ENCODE measurements around the gene ARL8B. TPM values are rescaled to one million over a fixed set of nuclear protein-coding genes. Genes with fewer than 3 reads are reported as not detected.
A peak's percentile ranks its signal among the peaks of the same experiment; 100 is the strongest.
"Not testable (repeated sequence)": the region's sequence is repeated elsewhere in the genome, so short reads cannot be mapped to it uniquely, and the experiment has no call there.

The ARL8B gene
- total RNA-seq, 8 experiments from 2014 or later, result 27.1 to 54.5 (median 36.8) TPM

DNA sequence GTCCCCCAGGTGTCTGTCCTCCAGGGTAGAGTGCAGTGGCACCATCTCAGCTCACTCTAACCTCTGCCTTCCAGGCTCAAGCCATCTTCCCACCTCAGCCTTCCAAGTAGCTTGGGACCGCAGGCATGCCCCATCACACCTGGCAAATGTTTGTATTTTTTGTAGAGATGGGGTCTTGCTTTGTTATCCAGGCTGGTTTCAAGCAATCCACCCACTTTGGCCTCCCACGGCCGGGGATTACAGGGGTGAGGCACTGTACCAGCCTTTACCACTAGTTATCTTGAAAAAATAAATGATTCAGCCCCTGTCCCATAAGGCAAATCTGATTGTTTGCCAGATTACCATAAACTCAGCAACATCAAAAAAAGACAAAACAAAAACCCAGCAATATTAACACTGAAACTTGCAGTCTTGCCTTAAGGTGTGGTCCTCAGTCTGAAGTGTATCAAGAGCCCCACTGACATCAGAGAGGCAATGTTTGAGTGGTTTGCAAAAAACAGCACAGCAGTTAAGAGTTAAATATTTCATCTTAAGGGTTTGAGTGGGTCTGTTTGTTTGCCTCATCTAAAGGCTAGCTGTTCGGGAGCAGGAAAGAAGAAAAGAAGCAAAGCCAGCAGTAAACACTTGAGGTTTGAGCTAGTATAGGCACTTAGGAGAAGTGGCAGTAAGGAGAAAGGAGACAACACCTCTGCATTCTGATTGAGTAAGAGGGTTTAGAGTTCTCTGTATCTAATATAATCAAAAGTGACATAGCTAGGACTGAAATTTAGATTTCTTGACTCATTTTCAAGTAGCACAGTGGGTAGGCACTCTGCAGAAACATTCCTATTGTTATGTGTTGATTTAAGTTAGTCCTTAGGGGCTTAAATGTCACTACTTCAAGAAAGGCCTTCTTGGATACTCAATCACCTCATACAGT lies 39.1 kb downstream of the ARL8B start:
- in situ Hi-C loops (cut with MboI; ENCODE audit: low pct_unique_long_range_greater_than_20kb in 2 of 9, low sequenced_read_pairs in 9 of 9, unreplicated experiment in 9 of 9), result no loop called here
- ATAC-seq (replicated peaks in 6 of 8), result peak in 4 of 8 experiments; percentile 3 to 83 (median 50)
- 0 to 100% (median 61%) methylated on average over 1 to 4 of the region's 4 CpGs; no CpG with 5 or more reads in 2 of the 10 experiments for WGBS, 10 experiments
- Histone ChIP-seq H3K4me1 (replicated peaks in 1 of 2) (peaks cover 0 to 9% of the 10 kb centered on the region in 2 donors), H3K27ac (no peak overlapping the region), H3K4me3 (no peak overlapping the region)

DNA sequence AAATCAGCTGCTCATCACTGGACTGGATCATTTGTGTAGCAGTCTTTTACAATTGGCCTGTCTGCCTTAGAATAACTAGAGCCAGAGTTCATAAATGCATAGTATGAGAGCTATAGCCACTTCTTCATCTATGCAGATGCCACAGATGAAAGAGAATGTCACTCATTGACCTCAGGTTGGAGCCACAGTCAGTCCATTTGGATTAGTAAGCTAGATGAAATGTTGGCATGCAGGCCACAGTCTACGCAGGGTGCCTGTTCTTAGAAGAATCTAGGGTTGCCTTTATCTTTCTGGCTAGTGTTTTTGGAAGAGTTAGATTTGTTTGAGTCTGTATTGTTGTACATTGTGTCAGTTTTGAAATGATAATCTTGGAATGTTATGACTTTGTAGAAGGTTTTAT lies 40.0 kb downstream of the ARL8B start:
- Histone ChIP-seq H3K27ac (no peak overlapping the region), H3K4me3 (no peak overlapping the region), H3K4me1 (replicated peaks in 1 of 2) (peaks cover 0 to 9% of the 10 kb centered on the region in 2 donors)
- WGBS, 10 experiments, result 83 to 100% (median 86%) methylated on average over 1 of the region's 1 CpG; no CpG with 5 or more reads in 5 of the 10 experiments
- peak in 3 of 8 experiments; percentile 15 to 42 (median 30) for ATAC-seq (replicated peaks in 6 of 8)
- in situ Hi-C loops (cut with MboI; ENCODE audit: low pct_unique_long_range_greater_than_20kb in 2 of 9, low sequenced_read_pairs in 9 of 9, unreplicated experiment in 9 of 9), result no loop called here

DNA sequence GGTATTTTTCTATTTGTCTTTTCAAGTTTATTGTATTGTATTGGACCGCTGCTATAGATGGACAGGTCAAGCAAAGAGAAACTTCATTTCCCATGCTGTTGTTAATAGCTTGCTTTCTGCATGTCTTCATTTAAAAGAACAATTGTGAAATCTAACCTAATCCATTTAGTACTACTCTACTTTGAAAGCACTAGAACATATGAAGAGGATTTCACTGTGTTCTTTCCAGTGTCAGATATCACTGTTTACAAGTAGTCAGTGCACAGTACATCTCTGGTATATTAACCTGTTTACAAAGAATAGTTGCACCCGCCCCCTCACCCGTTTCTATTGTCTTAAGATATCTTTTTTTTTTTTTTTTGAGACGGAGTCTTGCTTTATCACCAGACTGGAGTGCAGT lies 43.6 kb downstream of the ARL8B start:
- Histone ChIP-seq H3K27ac (no peak overlapping the region), H3K4me3 (no peak overlapping the region), H3K4me1 (replicated peaks in 1 of 2) (peaks cover 0 to 9% of the 10 kb centered on the region in 2 donors)
- ATAC-seq (replicated peaks in 6 of 8), result no peak
- 80 to 94% (median 90%) methylated on average over 1 to 4 of the region's 4 CpGs; no CpG with 5 or more reads in 1 of the 10 experiments for WGBS, 10 experiments
- in situ Hi-C loops (cut with MboI; ENCODE audit: low pct_unique_long_range_greater_than_20kb in 2 of 9, low sequenced_read_pairs in 9 of 9, unreplicated experiment in 9 of 9), result no loop called here

DNA sequence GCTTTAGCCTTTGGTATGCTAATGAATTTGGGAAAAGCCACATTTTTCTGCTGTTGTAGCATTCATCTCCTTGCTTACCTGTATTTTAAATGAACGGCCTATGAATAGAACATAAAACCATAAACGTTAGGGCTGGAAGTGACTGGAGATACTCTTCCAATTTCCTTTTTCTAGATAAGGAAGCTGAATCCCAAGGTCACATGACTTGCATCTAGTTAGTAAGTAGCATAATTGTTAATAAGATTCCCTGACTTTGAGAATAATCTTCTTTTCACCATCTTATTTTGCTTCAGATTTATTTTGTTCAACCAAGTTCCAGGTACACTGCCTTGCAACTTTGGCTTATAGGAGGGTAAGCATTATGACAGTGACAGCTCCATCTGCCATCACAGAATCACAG lies 44.8 kb downstream of the ARL8B start:
- WGBS, 10 experiments, result 82 to 100% (median 90%) methylated on average over 1 to 2 of the region's 2 CpGs; no CpG with 5 or more reads in 1 of the 10 experiments
- Histone ChIP-seq H3K4me3 (no peak overlapping the region), H3K4me1 (replicated peaks in 1 of 2) (peaks cover 0 to 3% of the 10 kb centered on the region in 2 donors), H3K27ac (no peak overlapping the region)
- in situ Hi-C loops (cut with MboI; ENCODE audit: low pct_unique_long_range_greater_than_20kb in 2 of 9, low sequenced_read_pairs in 9 of 9, unreplicated experiment in 9 of 9), result no loop called here
- no peak for ATAC-seq (replicated peaks in 6 of 8)

DNA sequence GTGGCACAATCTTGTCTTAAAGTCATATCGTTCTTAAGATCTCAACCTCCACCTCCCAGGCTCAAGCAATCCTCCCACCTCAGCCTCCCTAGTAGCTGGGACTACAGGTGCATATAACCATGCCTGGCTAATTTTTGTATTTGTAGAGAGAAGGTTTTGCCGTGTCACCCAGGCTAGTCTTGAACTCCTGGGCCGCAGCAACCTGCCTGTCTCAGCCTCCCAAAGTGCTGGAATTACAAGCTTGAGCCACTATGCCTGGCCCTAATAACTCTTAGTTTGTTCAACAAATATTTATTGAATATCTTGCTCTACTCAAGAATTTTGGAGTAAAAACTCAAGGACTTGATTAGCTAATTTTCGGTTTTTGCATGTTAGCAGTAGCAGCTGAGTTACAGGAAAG lies 46.0 kb downstream of the ARL8B start:
- WGBS, 10 experiments, result 86 to 100% (median 94%) methylated on average over 1 to 4 of the region's 4 CpGs; no CpG with 5 or more reads in 1 of the 10 experiments
- no peak for ATAC-seq (replicated peaks in 6 of 8)
- Histone ChIP-seq H3K4me1 (replicated peaks in 1 of 2) (no peaks in the 10 kb centered on the region), H3K27ac (no peak overlapping the region), H3K4me3 (no peak overlapping the region)
- in situ Hi-C loops (cut with MboI; ENCODE audit: low pct_unique_long_range_greater_than_20kb in 2 of 9, low sequenced_read_pairs in 9 of 9, unreplicated experiment in 9 of 9), result no loop called here

DNA sequence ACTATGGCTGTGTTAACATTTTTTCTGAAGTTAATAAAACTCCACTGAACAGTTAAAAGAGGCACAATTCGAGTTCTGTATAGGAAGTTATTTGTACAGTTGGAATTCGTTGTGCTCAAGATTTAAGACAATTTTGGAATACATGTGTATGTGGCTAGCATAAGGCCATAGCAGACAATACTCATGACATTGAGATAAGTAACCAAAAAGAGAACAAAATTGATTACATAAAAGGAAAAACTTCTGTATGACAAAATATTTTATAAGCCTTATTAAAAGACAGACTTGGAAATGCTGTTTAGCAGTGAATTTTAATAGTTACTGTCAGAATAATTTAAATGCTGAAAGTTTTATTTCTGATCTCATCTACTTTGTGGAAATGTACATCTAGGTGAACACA lies 47.7 kb downstream of the ARL8B start:
- no peak for ATAC-seq (replicated peaks in 6 of 8)
- no peak overlapping the region for H3K27ac ChIP-seq
- in situ Hi-C loops (cut with MboI; ENCODE audit: low pct_unique_long_range_greater_than_20kb in 2 of 9, low sequenced_read_pairs in 9 of 9, unreplicated experiment in 9 of 9), result no loop called here
- no peaks in the 10 kb centered on the region for H3K4me1 ChIP-seq (replicated peaks in 1 of 2)
- H3K4me3 ChIP-seq, result no peak overlapping the region
- 32 to 100% (median 78%) methylated on average over 1 to 2 of the region's 2 CpGs for WGBS, 10 experiments

DNA sequence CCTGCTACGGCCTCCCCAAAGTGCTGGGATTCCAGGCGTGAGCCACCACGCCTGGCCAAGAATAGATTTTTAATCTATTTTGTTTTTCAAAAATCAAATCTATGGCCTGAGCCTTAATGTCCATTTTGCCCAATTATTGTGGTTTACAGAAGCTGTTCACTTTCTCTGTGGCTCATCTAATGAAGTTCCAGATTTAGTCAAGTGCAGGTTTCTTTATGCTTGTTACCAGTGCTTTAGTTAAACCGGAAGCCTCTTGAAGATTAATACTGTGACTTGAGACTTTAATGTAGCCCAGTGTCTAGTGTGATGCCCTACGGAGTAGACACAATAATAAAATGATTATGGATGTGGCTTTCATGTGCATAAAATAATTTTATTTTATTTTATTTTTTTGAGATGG lies 48.9 kb downstream of the ARL8B start:
- Histone ChIP-seq H3K27ac (no peak overlapping the region), H3K4me1 (replicated peaks in 1 of 2) (no peaks in the 10 kb centered on the region), H3K4me3 (no peak overlapping the region)
- WGBS, 10 experiments, result 50 to 100% (median 80%) methylated on average over 1 to 5 of the region's 5 CpGs; no CpG with 5 or more reads in 2 of the 10 experiments
- ATAC-seq (replicated peaks in 6 of 8), result no peak
- in situ Hi-C loops (cut with MboI; ENCODE audit: low pct_unique_long_range_greater_than_20kb in 2 of 9, low sequenced_read_pairs in 9 of 9, unreplicated experiment in 9 of 9), result no loop called here

DNA sequence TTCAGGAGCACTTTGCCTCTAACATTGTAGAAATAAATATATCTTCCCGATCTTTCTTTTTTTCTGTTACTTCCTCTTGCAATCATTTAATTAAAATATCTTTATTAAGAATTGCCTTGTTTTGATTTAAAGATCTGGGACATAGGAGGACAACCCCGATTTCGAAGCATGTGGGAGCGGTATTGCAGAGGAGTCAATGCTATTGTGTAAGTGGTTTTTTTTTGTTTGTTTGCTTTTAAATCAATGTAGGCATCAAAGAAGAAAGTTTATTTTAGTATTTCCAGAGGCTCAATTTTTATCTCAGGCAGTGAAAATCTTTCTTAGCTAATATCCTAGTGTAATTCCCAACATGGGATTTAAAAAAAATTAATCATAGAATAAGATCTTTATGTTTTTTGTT lies 49.9 kb downstream of the ARL8B start:
- H3K27ac ChIP-seq, result no peak overlapping the region
- H3K4me1 ChIP-seq (replicated peaks in 1 of 2), result no peaks in the 10 kb centered on the region
- no peak for ATAC-seq (replicated peaks in 6 of 8)
- 79 to 100% (median 97%) methylated on average over 3 to 4 of the region's 4 CpGs; no CpG with 5 or more reads in 1 of the 10 experiments for WGBS, 10 experiments
- in situ Hi-C loops (cut with MboI; ENCODE audit: low pct_unique_long_range_greater_than_20kb in 2 of 9, low sequenced_read_pairs in 9 of 9, unreplicated experiment in 9 of 9), result no loop called here
- no peak overlapping the region for H3K4me3 ChIP-seq

DNA sequence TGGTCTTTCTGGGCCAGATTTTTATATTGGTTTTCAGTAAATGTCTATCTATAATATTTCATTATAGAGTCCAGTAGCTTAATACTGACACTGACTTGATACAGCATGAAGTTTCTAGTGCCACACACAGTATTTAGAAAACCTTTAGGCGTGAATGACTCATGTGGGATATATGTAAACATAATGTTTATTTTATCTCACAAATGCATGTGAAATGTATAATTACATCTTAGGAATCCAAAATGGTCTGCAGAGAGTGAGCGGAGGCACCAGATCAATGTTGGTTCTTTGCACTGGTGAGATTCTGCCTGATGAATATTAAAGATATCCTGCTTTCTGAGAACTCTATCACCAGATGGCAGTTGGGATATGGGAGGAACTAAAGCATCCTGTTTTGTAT lies 56.9 kb downstream of the ARL8B start:
- peak in 1 of 8 experiments; percentile 85 for ATAC-seq (replicated peaks in 6 of 8)
- H3K4me3 ChIP-seq; in situ Hi-C loops (cut with MboI; ENCODE audit: low pct_unique_long_range_greater_than_20kb in 2 of 9, low sequenced_read_pairs in 9 of 9, unreplicated experiment in 9 of 9); H3K27ac ChIP-seq; H3K4me1 ChIP-seq (replicated peaks in 1 of 2): not testable (repeated sequence)
- WGBS, 10 experiments, result 30 to 100% (median 100%) methylated on average over 1 to 2 of the region's 2 CpGs; no CpG with 5 or more reads in 2 of the 10 experiments

DNA sequence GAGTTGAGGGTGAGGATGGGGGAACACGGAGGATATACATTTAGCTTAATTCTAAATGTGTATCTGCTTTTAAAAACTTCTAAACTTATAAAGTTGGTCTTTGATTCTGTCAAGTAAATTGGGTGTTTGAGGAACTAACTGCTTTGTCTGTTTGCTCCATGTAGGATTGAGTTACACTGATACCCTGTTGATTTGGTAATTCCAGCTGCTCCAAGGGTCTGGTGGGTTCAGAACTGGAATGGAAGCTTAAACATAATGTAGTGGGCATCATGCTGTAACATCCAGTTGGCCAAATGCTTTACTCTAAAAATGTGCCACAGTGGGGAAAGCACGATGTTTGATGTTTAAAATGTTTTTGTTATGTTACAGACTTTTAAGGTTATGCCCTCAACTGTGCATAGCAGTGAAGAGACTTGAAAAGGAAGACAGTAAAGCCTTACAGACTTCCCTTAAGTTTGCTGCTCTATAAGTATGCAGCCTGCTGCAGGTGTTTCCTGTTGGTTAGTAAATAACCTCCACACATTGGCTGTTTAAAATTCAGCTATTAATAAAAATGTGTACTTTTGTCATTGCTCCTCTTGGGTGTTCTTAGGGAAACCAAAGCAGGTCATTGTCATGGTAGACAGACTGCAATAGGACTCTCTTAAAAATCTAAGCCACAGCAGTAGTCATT lies 59.5 kb downstream of the ARL8B start:
- Histone ChIP-seq H3K27ac (no peak overlapping the region), H3K4me1 (replicated peaks in 1 of 2) (no peaks in the 10 kb centered on the region), H3K4me3 (no peak overlapping the region)
- in situ Hi-C loops (cut with MboI; ENCODE audit: low pct_unique_long_range_greater_than_20kb in 2 of 9, low sequenced_read_pairs in 9 of 9, unreplicated experiment in 9 of 9), result no loop called here
- 22 to 100% (median 90%) methylated on average over 1 to 2 of the region's 2 CpGs; no CpG with 5 or more reads in 1 of the 10 experiments for WGBS, 10 experiments
- ATAC-seq (replicated peaks in 6 of 8), result no peak

DNA sequence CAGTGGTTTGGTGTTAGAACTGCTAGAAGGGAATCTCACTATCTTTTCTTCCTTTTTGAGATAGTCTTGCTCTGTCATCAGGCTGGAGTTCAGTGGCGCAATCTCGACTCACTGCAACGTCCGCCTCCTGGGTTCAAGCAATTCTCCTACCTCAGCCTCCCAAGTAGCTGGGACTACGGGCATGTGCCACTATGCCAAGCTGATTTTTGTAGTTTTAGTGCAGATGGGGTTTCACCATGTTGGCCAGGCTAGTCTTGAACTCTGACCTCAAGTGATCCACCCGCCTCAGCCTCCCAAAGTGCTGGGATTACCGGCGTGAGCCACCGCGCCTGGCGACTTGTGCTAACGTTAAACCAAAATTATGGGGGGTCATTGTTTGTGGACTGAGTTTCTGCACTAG lies 61.6 kb downstream of the ARL8B start:
- 93 to 100% (median 100%) methylated on average over 1 to 12 of the region's 12 CpGs; no CpG with 5 or more reads in 1 of the 10 experiments for WGBS, 10 experiments
- not testable (repeated sequence) for ATAC-seq (replicated peaks in 6 of 8)

DNA sequence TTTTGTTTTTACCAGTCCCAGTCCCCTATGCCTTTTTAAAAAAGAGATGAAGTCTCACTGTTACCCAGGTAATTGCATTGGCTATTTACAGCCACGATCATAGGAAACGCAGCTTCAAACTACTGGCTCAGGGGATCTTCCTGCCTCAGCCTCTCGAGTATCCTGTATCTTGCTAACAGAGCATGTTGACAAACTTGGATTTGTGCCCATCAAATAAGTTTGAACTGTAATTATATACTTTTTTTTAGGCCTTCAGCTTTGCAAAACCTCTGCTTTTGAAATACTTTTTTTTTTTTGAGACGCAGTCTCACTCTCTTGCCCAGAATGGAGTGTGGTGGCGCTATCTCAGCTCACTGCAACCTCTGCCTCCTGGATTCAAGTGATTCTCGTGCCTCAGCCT lies 62.4 kb downstream of the ARL8B start:
- no peak overlapping the region for H3K27ac ChIP-seq
- ATAC-seq (replicated peaks in 6 of 8), result no peak
- H3K4me3 ChIP-seq, result no peak overlapping the region
- in situ Hi-C loops (cut with MboI; ENCODE audit: low pct_unique_long_range_greater_than_20kb in 2 of 9, low sequenced_read_pairs in 9 of 9, unreplicated experiment in 9 of 9), result no loop called here
- H3K4me1 ChIP-seq (replicated peaks in 1 of 2), result no peaks in the 10 kb centered on the region
- 77 to 100% (median 92%) methylated on average over 1 to 6 of the region's 6 CpGs; no CpG with 5 or more reads in 1 of the 10 experiments for WGBS, 10 experiments

More for the DNA sequence above, 61.6 kb downstream of the ARL8B start:
- in situ Hi-C loops (cut with MboI; ENCODE audit: low pct_unique_long_range_greater_than_20kb in 2 of 9, low sequenced_read_pairs in 9 of 9, unreplicated experiment in 9 of 9); H3K27ac ChIP-seq; H3K4me1 ChIP-seq (replicated peaks in 1 of 2); H3K4me3 ChIP-seq: not testable (repeated sequence)

DNA sequence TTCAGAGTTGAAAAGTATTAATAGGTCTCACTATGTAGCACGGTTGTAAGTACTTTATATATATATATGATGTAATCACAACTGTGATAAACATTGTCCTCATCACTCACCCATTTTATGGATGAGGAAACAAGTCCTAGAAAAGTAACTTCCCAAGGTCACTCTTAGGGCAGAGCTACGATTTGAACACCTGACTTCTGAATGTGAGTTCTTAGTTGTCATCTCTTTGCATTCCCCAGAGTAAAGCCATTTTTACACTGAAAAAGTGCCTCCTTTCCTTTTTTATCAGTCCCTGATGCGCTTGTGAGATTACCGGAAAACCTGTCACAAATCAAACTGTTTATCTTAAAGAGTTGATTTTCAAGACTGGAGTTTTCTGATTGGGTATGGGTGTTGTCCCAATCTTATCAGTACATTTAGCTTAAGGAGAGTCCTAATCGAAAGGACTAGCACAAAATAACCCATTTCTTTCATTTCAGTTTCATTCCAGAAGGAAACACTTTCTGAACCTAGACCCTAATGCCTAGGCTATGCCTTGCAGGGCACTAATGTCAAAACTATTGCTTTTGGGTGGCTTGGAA lies 63.1 kb downstream of the ARL8B start:
- Histone ChIP-seq H3K4me1 (replicated peaks in 1 of 2) (no peaks in the 10 kb centered on the region), H3K4me3 (no peak overlapping the region), H3K27ac (no peak overlapping the region)
- in situ Hi-C loops (cut with MboI; ENCODE audit: low pct_unique_long_range_greater_than_20kb in 2 of 9, low sequenced_read_pairs in 9 of 9, unreplicated experiment in 9 of 9), result no loop called here
- WGBS, 10 experiments, result 65 to 100% (median 90%) methylated on average over 2 to 5 of the region's 5 CpGs; no CpG with 5 or more reads in 1 of the 10 experiments
- no peak for ATAC-seq (replicated peaks in 6 of 8)

Data from motor neuron (in vitro differentiated cells).